GM19025 (cell line): ENCODE data around the gene OTOP2.

ENCODE experiments used
- ATAC-seq: cut with Tn5 transposase; IDR thresholded peaks from one replicate; pipeline ENCODE4 v1.9.1; 2021; ENCODE audit warnings: mild to moderate bottlenecking, low read depth, moderate library complexity; ENCODE audit not compliant: unreplicated experiment

Gene OTOP2

GRCh38 chr17:74924250-74924948 is at the start of gene OTOP2:
Gene OTOP2, plus strand, starts transcription at chr17:74924273. Its CDS starts 360 bp downstream, at chr17:74924633.
- no peak for ATAC-seq

GRCh38 chr17:74874615-74875037 is 49.4 kb upstream of the OTOP2 start:
- no peak for ATAC-seq

GRCh38 chr17:74875155-74875976 is 48.7 kb upstream of the OTOP2 start:
- ATAC-seq, result no peak

- ATAC-seq, result no peak
Measured at GRCh38 chr17:74875977-74876593, 48.0 kb upstream of the OTOP2 start.

- no peak for ATAC-seq
Measured at GRCh38 chr17:74877592-74878548, 46.2 kb upstream of the OTOP2 start.

- no peak for ATAC-seq
Measured at GRCh38 chr17:74878658-74879057, 45.4 kb upstream of the OTOP2 start.

- ATAC-seq, result no peak
Measured at GRCh38 chr17:74879308-74879707, 44.8 kb upstream of the OTOP2 start.

- no peak for ATAC-seq
Measured at GRCh38 chr17:74881073-74881472, 43.0 kb upstream of the OTOP2 start.

GRCh38 chr17:74882517-74883240 is 41.4 kb upstream of the OTOP2 start:
- ATAC-seq, result no peak

GRCh38 chr17:74883241-74883745 is 40.8 kb upstream of the OTOP2 start:
- no peak for ATAC-seq

GRCh38 chr17:74888469-74888868 is 35.6 kb upstream of the OTOP2 start:
- no peak for ATAC-seq

GRCh38 chr17:74890554-74890953 is 33.5 kb upstream of the OTOP2 start:
- no peak for ATAC-seq

- no peak for ATAC-seq
Measured at GRCh38 chr17:74892013-74892841, 31.8 kb upstream of the OTOP2 start.

GRCh38 chr17:74892974-74893911 is 30.8 kb upstream of the OTOP2 start, which contains the start of gene FADS6:
Gene FADS6, minus strand, starts transcription at chr17:74893633. Its CDS starts 38 bp downstream, at chr17:74893595.
- ATAC-seq, result no peak

- no peak for ATAC-seq
Measured at GRCh38 chr17:74893936-74894671, 30.0 kb upstream of the OTOP2 start.

- ATAC-seq, result no peak
Measured at GRCh38 chr17:74898376-74898946, 25.6 kb upstream of the OTOP2 start.
